HepG2 (cell line): ENCODE measurements around the gene UBE2D4. TPM values are rescaled to one million over a fixed set of nuclear protein-coding genes. Genes with fewer than 3 reads are reported as not detected.
A peak's percentile ranks its signal among the peaks of the same experiment; 100 is the strongest.

ENCODE experiments used
- CHCHD3 ChIP-seq: sonication (generic); formaldehyde crosslinking; IDR thresholded peaks from 2 replicates; pipeline ENCODE4 v1.8.0; 2022; ENCODE audit warnings: mild to moderate bottlenecking, missing genetic modification reagents, moderate library complexity
- NCOA2 ChIP-seq: sonication (generic); formaldehyde crosslinking; IDR thresholded peaks from 2 replicates; pipeline ENCODE4 v1.8.0; 2022; ENCODE audit warnings: inconsistent platforms
- PATZ1 ChIP-seq: sonication (generic); formaldehyde crosslinking; IDR thresholded peaks from 2 replicates; pipeline ENCODE4 v1.4.0; 2020; ENCODE audit warnings: missing genetic modification reagents
- PHF8 ChIP-seq: sonication (generic); formaldehyde crosslinking; IDR thresholded peaks from 2 replicates; pipeline ENCODE4 v1.5.0; 2020; ENCODE audit warnings: missing genetic modification reagents
- PRDM4 ChIP-seq: sonication (generic); formaldehyde crosslinking; IDR thresholded peaks from 2 replicates; pipeline ENCODE4 v1.9.0; 2021; ENCODE audit warnings: missing genetic modification reagents, borderline replicate concordance
- SNAPC2 ChIP-seq: sonication (generic); formaldehyde crosslinking; IDR thresholded peaks from 2 replicates; pipeline ENCODE4 v1.8.1; 2022; ENCODE audit warnings: mild to moderate bottlenecking, missing genetic modification reagents
- TFE3 ChIP-seq: IDR thresholded peaks from 2 replicates; pipeline ENCODE4 v1.6.1; 2016
- TRIM22 ChIP-seq: fragments of 450-650 bp; IDR thresholded peaks from 2 replicates; pipeline ENCODE4 v1.6.1; 2017
- ZFP36L1 ChIP-seq: sonication (generic); formaldehyde crosslinking; IDR thresholded peaks from 2 replicates; pipeline ENCODE4 v1.8.0; 2022; ENCODE audit warnings: mild to moderate bottlenecking, missing genetic modification reagents, moderate library complexity
- ZIK1 ChIP-seq: sonication (generic); formaldehyde crosslinking; IDR thresholded peaks from 2 replicates; pipeline ENCODE4 v1.5.0; 2020; ENCODE audit warnings: mild to moderate bottlenecking, low read depth, missing genetic modification reagents, borderline replicate concordance
- ZNF660 ChIP-seq: sonication (generic); formaldehyde crosslinking; IDR thresholded peaks from 2 replicates; pipeline ENCODE4 v1.5.1; 2020; ENCODE audit warnings: mild to moderate bottlenecking, low read depth, missing genetic modification reagents, borderline replicate concordance
- polyA plus RNA-seq, 8 experiments: library from polyadenylated mRNA; depleted of rRNA in 3 of 8; stranded (reverse) in 7 of 8; unstranded in 1 of 8; fragments of >200 nt; fragmentation: Illumina TruSeq in 4 of 8; extraction: Trizol in 4 of 8; gene quantifications; 2 replicates each; pipeline versions ENCODE4 v1.2.1 to v1.2.3, GENCODE V29; 2011 to 2016; ENCODE audit warnings: low read depth in 4 of 8, missing spikeins in 1 of 8, mixed read lengths in 1 of 8; ENCODE audit not compliant: insufficient read depth in 1 of 8
- total RNA-seq, 5 experiments: library from RNA; depleted of rRNA; stranded (reverse); fragments of >200 nt; fragmentation: Illumina TruSeq; extraction: Trizol; gene quantifications; 2 replicates each; pipeline ENCODE4 v1.2.3, GENCODE V29; 2016; ENCODE audit warnings: low read depth in 1 of 5
- TF ChIP-seq, protein P1 (sequence below): IDR thresholded peaks from 2 replicates; pipeline ENCODE4 v1.6.1; 2012; ENCODE audit warnings: inconsistent platforms
- TF ChIP-seq, protein P2 (sequence below): IDR thresholded peaks from 2 replicates; pipeline ENCODE4 v1.6.1; 2016; ENCODE audit warnings: low read depth, control low read depth
- TF ChIP-seq, protein P3 (sequence below): sonication (generic); formaldehyde crosslinking; IDR thresholded peaks from 2 replicates; pipeline ENCODE4 v1.9.0; 2021; ENCODE audit warnings: missing genetic modification reagents, mild to moderate bottlenecking, borderline replicate concordance
- TF ChIP-seq, protein P4 (sequence below): sonication (generic); formaldehyde crosslinking; IDR thresholded peaks from 2 replicates; pipeline ENCODE4 v1.5.1; 2020; ENCODE audit warnings: missing genetic modification reagents, mild to moderate bottlenecking, borderline replicate concordance

UBE2D4 gene
- total and polyA plus RNA-seq, 2 of the 13 experiments (the other 11 are each of a cell fraction or from before 2014, with no cell fraction given) = 9.9 to 16.0 TPM

DNA sequence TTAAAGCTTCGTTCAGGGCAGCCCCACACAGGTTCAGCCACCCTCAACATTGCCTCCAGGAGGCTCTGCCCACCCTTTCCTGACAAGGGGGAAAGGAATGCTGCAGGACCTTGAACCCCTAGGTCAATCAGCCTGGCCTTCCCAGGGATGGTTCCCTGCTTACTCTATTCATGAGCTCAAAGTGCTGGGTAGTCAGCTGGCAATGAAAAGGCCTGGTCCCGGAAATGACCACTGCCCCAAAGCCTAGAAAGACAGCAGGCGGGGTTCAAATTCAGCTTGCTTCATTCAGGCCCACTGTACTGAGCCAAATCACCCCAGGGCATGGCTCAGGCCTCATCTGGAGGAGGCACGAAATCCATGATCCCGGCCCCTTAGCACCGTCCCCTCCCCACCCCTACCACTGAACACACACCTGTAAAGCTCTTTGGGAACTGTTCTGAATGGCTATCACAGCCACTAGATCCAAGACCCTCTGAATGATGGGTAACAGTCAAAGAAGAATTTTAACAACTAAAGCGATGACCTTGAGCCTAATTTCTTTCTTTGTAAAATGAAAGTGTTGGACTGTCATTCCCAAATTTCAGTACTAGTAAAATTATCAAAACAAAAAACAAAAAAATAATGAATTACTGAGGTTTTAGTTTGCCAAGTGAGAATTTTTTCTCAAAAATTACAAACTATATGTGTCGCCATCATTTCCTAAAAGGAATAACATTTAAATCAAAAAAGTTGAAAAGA, 20.9 kb upstream of the UBE2D4 start (continued):
- TF ChIP-seq PATZ1 (CRISPR knock-in tag) (peak; percentile 80), TFE3 (peak; percentile 83), NCOA2 (CRISPR knock-in tag) (peak; percentile 83), ZFP36L1 (CRISPR knock-in tag) (no peak), PRDM4 (CRISPR knock-in tag) (no peak), ZNF660 (CRISPR knock-in tag) (no peak), ZIK1 (no peak), PHF8 (peak; percentile 40; the same call in 1 of the 2 replicates), TRIM22 (no peak), SNAPC2 (CRISPR knock-in tag) (peak; percentile 80; the same call in 1 of the 2 replicates), CHCHD3 (CRISPR knock-in tag) (no peak)
- TF ChIP-seq, protein P1, sequence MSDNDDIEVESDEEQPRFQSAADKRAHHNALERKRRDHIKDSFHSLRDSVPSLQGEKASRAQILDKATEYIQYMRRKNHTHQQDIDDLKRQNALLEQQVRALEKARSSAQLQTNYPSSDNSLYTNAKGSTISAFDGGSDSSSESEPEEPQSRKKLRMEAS = peak; percentile 71
- TF ChIP-seq, protein P2, sequence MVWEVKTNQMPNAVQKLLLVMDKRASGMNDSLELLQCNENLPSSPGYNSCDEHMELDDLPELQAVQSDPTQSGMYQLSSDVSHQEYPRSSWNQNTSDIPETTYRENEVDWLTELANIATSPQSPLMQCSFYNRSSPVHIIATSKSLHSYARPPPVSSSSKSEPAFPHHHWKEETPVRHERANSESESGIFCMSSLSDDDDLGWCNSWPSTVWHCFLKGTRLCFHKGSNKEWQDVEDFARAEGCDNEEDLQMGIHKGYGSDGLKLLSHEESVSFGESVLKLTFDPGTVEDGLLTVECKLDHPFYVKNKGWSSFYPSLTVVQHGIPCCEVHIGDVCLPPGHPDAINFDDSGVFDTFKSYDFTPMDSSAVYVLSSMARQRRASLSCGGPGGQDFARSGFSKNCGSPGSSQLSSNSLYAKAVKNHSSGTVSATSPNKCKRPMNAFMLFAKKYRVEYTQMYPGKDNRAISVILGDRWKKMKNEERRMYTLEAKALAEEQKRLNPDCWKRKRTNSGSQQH (CRISPR knock-in tag) = peak; percentile 73; the same call in 1 of the 2 replicates
- TF ChIP-seq, protein P3, sequence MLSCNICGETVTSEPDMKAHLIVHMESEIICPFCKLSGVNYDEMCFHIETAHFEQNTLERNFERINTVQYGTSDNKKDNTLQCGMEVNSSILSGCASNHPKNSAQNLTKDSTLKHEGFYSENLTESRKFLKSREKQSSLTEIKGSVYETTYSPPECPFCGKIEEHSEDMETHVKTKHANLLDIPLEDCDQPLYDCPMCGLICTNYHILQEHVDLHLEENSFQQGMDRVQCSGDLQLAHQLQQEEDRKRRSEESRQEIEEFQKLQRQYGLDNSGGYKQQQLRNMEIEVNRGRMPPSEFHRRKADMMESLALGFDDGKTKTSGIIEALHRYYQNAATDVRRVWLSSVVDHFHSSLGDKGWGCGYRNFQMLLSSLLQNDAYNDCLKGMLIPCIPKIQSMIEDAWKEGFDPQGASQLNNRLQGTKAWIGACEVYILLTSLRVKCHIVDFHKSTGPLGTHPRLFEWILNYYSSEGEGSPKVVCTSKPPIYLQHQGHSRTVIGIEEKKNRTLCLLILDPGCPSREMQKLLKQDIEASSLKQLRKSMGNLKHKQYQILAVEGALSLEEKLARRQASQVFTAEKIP (CRISPR knock-in tag) = no peak
- TF ChIP-seq, protein P4, sequence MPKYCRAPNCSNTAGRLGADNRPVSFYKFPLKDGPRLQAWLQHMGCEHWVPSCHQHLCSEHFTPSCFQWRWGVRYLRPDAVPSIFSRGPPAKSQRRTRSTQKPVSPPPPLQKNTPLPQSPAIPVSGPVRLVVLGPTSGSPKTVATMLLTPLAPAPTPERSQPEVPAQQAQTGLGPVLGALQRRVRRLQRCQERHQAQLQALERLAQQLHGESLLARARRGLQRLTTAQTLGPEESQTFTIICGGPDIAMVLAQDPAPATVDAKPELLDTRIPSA = no peak
